Measurements from ENCODE around the gene MPC2. TPM values are rescaled to one million over a fixed set of nuclear protein-coding genes. Genes with fewer than 3 reads are reported as not detected.
A peak's percentile ranks its signal among the peaks of the same experiment; 100 is the strongest.
"Not testable (repeated sequence)": the region's sequence is repeated elsewhere in the genome, so short reads cannot be mapped to it uniquely, and the experiment has no call there.

MPC2 gene
- total RNA-seq, 4 donors from 2014 or later: 88.2 to 140 (median 100.0) TPM

DNA sequence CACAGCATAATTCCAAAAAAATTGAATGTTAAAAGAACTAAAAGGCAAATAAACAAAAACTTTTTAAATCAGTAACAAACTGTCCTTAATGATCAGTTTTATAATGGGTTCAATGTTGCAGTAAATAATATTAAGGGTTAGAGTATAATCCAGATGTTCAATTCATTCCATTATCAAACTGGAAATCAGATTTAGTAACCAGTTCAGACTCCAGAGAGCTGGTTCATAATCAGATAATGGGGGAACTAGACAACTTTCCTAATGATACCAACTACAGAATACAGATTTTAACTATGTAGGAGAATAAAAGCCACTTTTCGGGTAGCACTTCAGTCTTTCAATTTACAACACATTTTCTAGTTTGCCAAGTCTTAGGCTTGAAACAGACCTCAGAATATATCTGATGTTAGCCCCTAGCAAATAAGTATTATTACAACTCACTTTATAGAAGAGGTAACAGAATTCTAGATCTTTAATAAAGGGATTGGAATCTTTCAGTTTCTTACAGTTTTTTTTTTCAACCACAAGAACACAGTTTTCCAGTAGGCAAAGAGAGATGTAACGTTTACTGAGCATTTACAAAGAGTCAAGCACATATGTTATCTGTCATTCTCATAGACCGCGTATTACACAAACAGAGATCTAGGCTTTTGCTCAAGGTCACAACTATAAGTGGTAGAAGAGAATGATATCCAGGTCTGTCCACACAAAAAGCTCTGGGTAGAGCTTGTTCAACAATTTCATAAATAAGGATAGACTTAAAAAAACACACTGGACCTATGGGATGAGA is 2.3 kb downstream of the MPC2 start:
- Histone ChIP-seq H3K27me3 (no peaks in the 10 kb centered on the region), H3K4me1 (peaks cover 54 to 60% of the 10 kb centered on the region in 2 donors), H3K27ac (peak overlapping the region; percentile 94 to 99 (median 98)), H3K4me3 (peak overlapping the region; percentile 69 to 94 (median 84)), H3K36me3 (no peaks in the 10 kb centered on the region), H3K9me3 (no peaks in the 10 kb centered on the region)
- TF ChIP-seq, protein P1, sequence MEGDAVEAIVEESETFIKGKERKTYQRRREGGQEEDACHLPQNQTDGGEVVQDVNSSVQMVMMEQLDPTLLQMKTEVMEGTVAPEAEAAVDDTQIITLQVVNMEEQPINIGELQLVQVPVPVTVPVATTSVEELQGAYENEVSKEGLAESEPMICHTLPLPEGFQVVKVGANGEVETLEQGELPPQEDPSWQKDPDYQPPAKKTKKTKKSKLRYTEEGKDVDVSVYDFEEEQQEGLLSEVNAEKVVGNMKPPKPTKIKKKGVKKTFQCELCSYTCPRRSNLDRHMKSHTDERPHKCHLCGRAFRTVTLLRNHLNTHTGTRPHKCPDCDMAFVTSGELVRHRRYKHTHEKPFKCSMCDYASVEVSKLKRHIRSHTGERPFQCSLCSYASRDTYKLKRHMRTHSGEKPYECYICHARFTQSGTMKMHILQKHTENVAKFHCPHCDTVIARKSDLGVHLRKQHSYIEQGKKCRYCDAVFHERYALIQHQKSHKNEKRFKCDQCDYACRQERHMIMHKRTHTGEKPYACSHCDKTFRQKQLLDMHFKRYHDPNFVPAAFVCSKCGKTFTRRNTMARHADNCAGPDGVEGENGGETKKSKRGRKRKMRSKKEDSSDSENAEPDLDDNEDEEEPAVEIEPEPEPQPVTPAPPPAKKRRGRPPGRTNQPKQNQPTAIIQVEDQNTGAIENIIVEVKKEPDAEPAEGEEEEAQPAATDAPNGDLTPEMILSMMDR (IDR thresholded peaks at IDR 0.05 in 4 of 5, conservative IDR thresholded peaks at IDR 0.05 in 1 of 5): no peak
- TF ChIP-seq POLR2A (IDR thresholded peaks at IDR 0.05): peak in 1 of 2 donors; percentile 9
- intact Hi-C loops (cut with DNase I; ENCODE audit: low total_unique reads): loop anchor here (5.0 to 10.0 kb wide), 7 partner anchors 112 to 1553 kb away; partner anchors contain the start of genes CREG1, POU2F1 and SLC19A2
- DNase-seq (no peak), ATAC-seq (no peak)
- in situ Hi-C loops (cut with MboI; ENCODE audit: low sequenced_read_pairs in 4 of 4): loop anchor here in 2 of 4 donors (25.0 kb wide), 3 partner anchors 222 to 1553 kb away; partner anchors contain the start of genes ATP1B1 (in 1 of the 2), MPZL1 (in 1 of the 2) and SLC19A2 (in 1 of the 2)

DNA sequence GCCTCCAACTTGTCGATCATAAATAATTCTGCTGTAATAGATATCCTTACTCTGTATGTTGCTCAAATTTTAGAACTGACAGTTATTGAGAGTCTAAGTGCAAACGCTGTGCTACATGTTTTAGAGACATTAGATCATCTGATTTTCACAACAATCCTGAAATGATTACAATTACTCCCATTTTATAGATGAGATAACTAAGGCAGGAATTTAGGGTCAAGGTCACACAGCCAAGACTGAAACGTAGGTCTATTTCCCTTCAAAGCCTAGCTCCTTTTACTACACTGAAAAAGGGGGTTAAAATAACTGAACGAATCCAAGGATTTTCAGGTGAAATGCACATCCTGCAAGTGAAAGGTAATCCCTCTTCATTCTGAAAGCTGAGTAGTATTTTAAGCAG is 3.1 kb downstream of the MPC2 start:
- Histone ChIP-seq H3K4me1 (peaks cover 46 to 64% of the 10 kb centered on the region in 2 donors), H3K9me3 (no peaks in the 10 kb centered on the region), H3K27ac (peak overlapping the region; percentile 94 to 99 (median 98)), H3K36me3 (no peaks in the 10 kb centered on the region), H3K27me3 (no peaks in the 10 kb centered on the region), H3K4me3 (peak overlapping the region; percentile 69 to 94 (median 84))
- intact Hi-C loops (cut with DNase I; ENCODE audit: low total_unique reads) (loop anchor here (10.0 kb wide), 3 partner anchors 379 to 829 kb away; partner anchors contain the start of gene CREG1), in situ Hi-C loops (cut with MboI; ENCODE audit: low sequenced_read_pairs in 4 of 4) (loop anchor here in 2 of 4 donors (25.0 kb wide), 3 partner anchors 221 to 1554 kb away; partner anchors contain the start of genes ATP1B1 (in 1 of the 2), MPZL1 (in 1 of the 2) and SLC19A2 (in 1 of the 2))
- ATAC-seq: no peak
- DNase-seq: no peak
- no peak for TF ChIP-seq POLR2A (IDR thresholded peaks at IDR 0.05)
- TF ChIP-seq, protein P1 (IDR thresholded peaks at IDR 0.05 in 4 of 5, conservative IDR thresholded peaks at IDR 0.05 in 1 of 5): no peak

DNA sequence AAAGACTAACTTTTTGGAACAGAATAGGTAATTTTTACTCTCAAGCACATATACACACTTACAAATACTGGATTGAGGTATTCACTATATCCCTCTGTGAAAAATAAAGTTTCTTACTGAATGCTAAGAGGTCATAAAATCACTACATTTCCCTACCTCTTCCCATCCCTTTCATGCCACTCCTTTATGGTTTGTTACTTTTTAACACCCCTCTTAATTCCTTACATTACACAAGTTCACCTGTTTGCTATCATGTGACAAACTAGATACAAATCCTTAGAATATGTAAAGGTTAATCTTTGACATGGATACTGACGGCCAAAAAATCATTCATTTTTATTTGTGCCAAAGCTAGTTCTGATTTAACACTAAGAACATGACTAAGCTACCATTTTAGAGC is 7.1 kb downstream of the MPC2 start:
- Histone ChIP-seq H3K9me3 (no peaks in the 10 kb centered on the region), H3K27ac (peak overlapping the region; percentile 49 to 79 (median 62)), H3K27me3 (no peaks in the 10 kb centered on the region), H3K4me3 (no peak overlapping the region), H3K4me1 (peaks cover 59 to 77% of the 10 kb centered on the region in 2 donors), H3K36me3 (no peaks in the 10 kb centered on the region)
- ATAC-seq (no peak), DNase-seq (no peak)
- in situ Hi-C loops (cut with MboI; ENCODE audit: low sequenced_read_pairs in 4 of 4): loop anchor here in 2 of 4 donors (25.0 kb wide), 3 partner anchors 217 to 1558 kb away; partner anchors contain the start of genes ATP1B1 (in 1 of the 2), MPZL1 (in 1 of the 2) and SLC19A2 (in 1 of the 2)
- intact Hi-C loops (cut with DNase I; ENCODE audit: low total_unique reads): loop anchor here (10.0 kb wide), 3 partner anchors 375 to 825 kb away; partner anchors contain the start of gene CREG1
- no peak for TF ChIP-seq POLR2A (IDR thresholded peaks at IDR 0.05)
- TF ChIP-seq, protein P1 (IDR thresholded peaks at IDR 0.05 in 4 of 5, conservative IDR thresholded peaks at IDR 0.05 in 1 of 5): no peak

DNA sequence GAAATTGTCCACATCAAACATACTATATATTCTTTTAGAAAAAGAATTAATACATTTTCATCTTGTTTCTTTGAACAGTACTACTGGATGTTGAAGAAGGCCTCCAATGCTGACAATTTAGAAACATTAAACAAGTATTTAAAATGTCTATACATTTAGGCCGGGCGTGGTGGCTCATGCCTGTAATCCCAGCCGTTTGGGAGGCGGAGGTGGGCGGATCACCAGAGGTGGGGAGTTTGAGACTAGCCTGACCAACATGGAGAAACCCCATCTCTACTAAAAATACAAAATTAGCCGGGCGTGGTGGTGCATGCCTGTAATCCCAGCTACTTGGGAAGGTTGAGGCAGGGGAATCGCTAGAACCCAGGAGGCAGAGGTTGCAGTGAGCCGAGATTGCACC is 8.0 kb downstream of the MPC2 start:
- H3K9me3 ChIP-seq; intact Hi-C loops (cut with DNase I; ENCODE audit: low total_unique reads); H3K4me3 ChIP-seq; ATAC-seq; DNase-seq; H3K27me3 ChIP-seq; H3K36me3 ChIP-seq: not testable (repeated sequence)
- in situ Hi-C loops (cut with MboI; ENCODE audit: low sequenced_read_pairs in 4 of 4): loop anchor here in 2 of 4 donors (25.0 kb wide), 3 partner anchors 217 to 1558 kb away; partner anchors contain the start of genes ATP1B1 (in 1 of the 2), MPZL1 (in 1 of the 2) and SLC19A2 (in 1 of the 2)
- H3K27ac ChIP-seq: peak overlapping the region; percentile 49 to 79 (median 62)
- peaks cover 55 to 74% of the 10 kb centered on the region in 2 donors for H3K4me1 ChIP-seq

All from gastrocnemius medialis (tissue), 4 donors.